Epidermal melanocyte (primary cell): ENCODE measurements around the gene SH2B2.

Experiments used
- DNase-seq: peaks from one replicate; pipeline ENCODE4 v3.0.0; 2011; ENCODE audit warnings: low spot score; ENCODE audit not compliant: insufficient read length

The SH2B2 gene

GRCh38 chr7:102266541-102266940 lies 20.1 kb upstream of the SH2B2 start:
- DNase-seq, result no peak

- no peak for DNase-seq
Observed at GRCh38 chr7:102268635-102269034, 18.0 kb upstream of the SH2B2 start.

GRCh38 chr7:102270178-102270887 lies 16.3 kb upstream of the SH2B2 start:
- no peak for DNase-seq

GRCh38 chr7:102271158-102271798 lies 15.4 kb upstream of the SH2B2 start:
- DNase-seq, result no peak

GRCh38 chr7:102272075-102272916 lies 14.4 kb upstream of the SH2B2 start:
- DNase-seq, result peak; percentile 96

- no peak for DNase-seq
Observed at GRCh38 chr7:102272917-102273748, 13.5 kb upstream of the SH2B2 start.

GRCh38 chr7:102273749-102274712 lies 12.6 kb upstream of the SH2B2 start:
- no peak for DNase-seq

- no peak for DNase-seq
Observed at GRCh38 chr7:102275123-102275703, 11.5 kb upstream of the SH2B2 start.

GRCh38 chr7:102277901-102278300 lies 8.8 kb upstream of the SH2B2 start:
- no peak for DNase-seq

GRCh38 chr7:102279537-102280400 lies 6.9 kb upstream of the SH2B2 start:
- no peak for DNase-seq

- DNase-seq, result no peak
Observed at GRCh38 chr7:102280521-102280920, 6.1 kb upstream of the SH2B2 start.

- DNase-seq, result no peak
Observed at GRCh38 chr7:102281785-102282184, 4.9 kb upstream of the SH2B2 start.

GRCh38 chr7:102282465-102283362 lies 4.0 kb upstream of the SH2B2 start:
- no peak for DNase-seq

GRCh38 chr7:102283477-102284189 lies 3.0 kb upstream of the SH2B2 start:
- DNase-seq, result no peak

GRCh38 chr7:102284399-102284798 lies 2.3 kb upstream of the SH2B2 start:
- no peak for DNase-seq

GRCh38 chr7:102284891-102285539 lies 1.7 kb upstream of the SH2B2 start:
- DNase-seq, result no peak
